ENCODE measurements around the gene VGLL4. TPM values are rescaled to one million over a fixed set of nuclear protein-coding genes. Genes with fewer than 3 reads are reported as not detected.

The VGLL4 gene
- total RNA-seq, 1 experiment from 2014 or later: 46.1 TPM

GRCh38 chr3:11507719-11508118 lies 136.0 kb downstream of the VGLL4 start:
- Histone ChIP-seq H3K27me3 (replicated peaks; ENCODE audit: control insufficient read depth, insufficient read depth, low read length) (no peaks in the 10 kb centered on the region), H3K4me1 (no peaks in the 10 kb centered on the region), H3K9me3 (no peaks in the 10 kb centered on the region), H3K4me3 (ENCODE audit: low read depth, low read length) (no peak overlapping the region), H3K36me3 (ENCODE audit: control insufficient read depth, insufficient read depth, low read length) (no peaks in the 10 kb centered on the region)
- ChIA-PET CTCF (no interaction called here), POLR2A (interaction anchor here (0.7 kb wide), 2 partner anchors 69 to 1173 kb away, joined by 3 read pairs; no protein-coding TSS in a partner anchor)
- no peak overlapping the region for H3K27ac Mint-ChIP-seq (ENCODE audit: unreplicated experiment)
- no peaks in the 10 kb centered on the region for H3K9me3 Mint-ChIP-seq (ENCODE audit: unreplicated experiment)
- no peak for TF ChIP-seq CTCF (IDR thresholded peaks at IDR 0.05; ENCODE audit: insufficient read depth in 1 of 2, low read depth in 1 of 2, low read length in 1 of 2, severe bottlenecking in 1 of 2, unreplicated experiment in 1 of 2)
- intact Hi-C loops (cut with micrococcal nuclease; ENCODE audit: unreplicated experiment): no loop called here
- BruUV-seq (replicated peaks): no TSS peak
- H3K36me3 Mint-ChIP-seq (ENCODE audit: insufficient read depth, unreplicated experiment): no peaks in the 10 kb centered on the region
- no peak overlapping the region for H3K4me3 Mint-ChIP-seq (ENCODE audit: unreplicated experiment)
- no peaks in the 10 kb centered on the region for H3K4me1 Mint-ChIP-seq (ENCODE audit: low read depth, unreplicated experiment)
- DNase-seq: no peak
- no peaks in the 10 kb centered on the region for H3K27me3 Mint-ChIP-seq (ENCODE audit: insufficient read depth, unreplicated experiment)

Other genes starting within 250 kb of the VGLL4 start
- gene TAMM41, start 203.0 kb upstream of the VGLL4 start, total RNA-seq (2022): 19.7 and 22.4 TPM in 2 replicates

All from Caco-2 (cell line).